Measurements from ENCODE around the gene LYL1. TPM values are rescaled to one million over a fixed set of nuclear protein-coding genes. Genes with fewer than 3 reads are reported as not detected.
A peak's percentile ranks its signal among the peaks of the same experiment; 100 is the strongest.

The LYL1 gene
- total and polyA plus RNA-seq, 9 of the 15 experiments (the other 6 are each of a cell fraction or from before 2014, with no cell fraction given): 1.3 to 266 (median 34.0) TPM

- TF ChIP-seq FOXO4 (CRISPR knock-in tag; IDR thresholded peaks at IDR 0.05) (no peak), MXI1 (IDR thresholded peaks at IDR 0.05; ENCODE audit: low read depth, low read length) (no peak), SP1 (CRISPR knock-in tag; IDR thresholded peaks at IDR 0.05) (peak; percentile 64), SMC3 (conservative IDR thresholded peaks at IDR 0.05; ENCODE audit: insufficient read depth, low read depth, low read length) (peak; percentile 99), PRDM10 (IDR thresholded peaks at IDR 0.05; ENCODE audit: partially characterized antibody) (no peak), ZNF253 (CRISPR knock-in tag; conservative IDR thresholded peaks at IDR 0.05) (no peak), ATF2 (CRISPR knock-in tag; IDR thresholded peaks at IDR 0.05) (no peak), ZKSCAN3 (CRISPR knock-in tag; IDR thresholded peaks at IDR 0.05) (no peak), KDM1A (IDR thresholded peaks at IDR 0.05) (no peak), CEBPG (CRISPR knock-in tag; IDR thresholded peaks at IDR 0.05) (0 out of 2 replicates have a peak, but pooled peaks have one; percentile 5), CEBPG (tag; conservative IDR thresholded peaks at IDR 0.05 in 1 of 2, IDR thresholded peaks at IDR 0.05 in 1 of 2) (no peak), SREBF1 (IDR thresholded peaks at IDR 0.05; ENCODE audit: borderline replicate concordance, low read depth, low read length) (no peak), FOXP1 (CRISPR knock-in tag; IDR thresholded peaks at IDR 0.05) (peak; percentile 46; the same call in 1 of the 2 replicates), PURB (CRISPR knock-in tag; IDR thresholded peaks at IDR 0.05; ENCODE audit: low read depth) (no peak), SLC30A9 (CRISPR knock-in tag; IDR thresholded peaks at IDR 0.05) (no peak), SRSF3 (IDR thresholded peaks at IDR 0.05; ENCODE audit: insufficient read depth, low read length) (no peak), JUNB (CRISPR knock-in tag; conservative IDR thresholded peaks at IDR 0.05) (no peak), DEAF1 (CRISPR knock-in tag; IDR thresholded peaks at IDR 0.05) (peak; percentile 89), MTA3 (IDR thresholded peaks at IDR 0.05; ENCODE audit: borderline replicate concordance) (peak; percentile 21; the same call in 1 of the 2 replicates), ATF1 (CRISPR knock-in tag; IDR thresholded peaks at IDR 0.05) (peak; percentile 35; the same call in 1 of the 2 replicates), ATF1 (tag; IDR thresholded peaks at IDR 0.05) (no peak), ZNF3 (CRISPR knock-in tag; IDR thresholded peaks at IDR 0.05) (no peak)
Measured at GRCh38 chr19:13093407-13094105, 9.1 kb downstream of the LYL1 start (continued).

All from K562 (cell line).